ENCODE results near the gene SCGB1D1. TPM values are rescaled to one million over a fixed set of nuclear protein-coding genes. Genes with fewer than 3 reads are reported as not detected.

The SCGB1D1 gene
- total RNA-seq, 4 donors from 2014 or later: not detected

DNA sequence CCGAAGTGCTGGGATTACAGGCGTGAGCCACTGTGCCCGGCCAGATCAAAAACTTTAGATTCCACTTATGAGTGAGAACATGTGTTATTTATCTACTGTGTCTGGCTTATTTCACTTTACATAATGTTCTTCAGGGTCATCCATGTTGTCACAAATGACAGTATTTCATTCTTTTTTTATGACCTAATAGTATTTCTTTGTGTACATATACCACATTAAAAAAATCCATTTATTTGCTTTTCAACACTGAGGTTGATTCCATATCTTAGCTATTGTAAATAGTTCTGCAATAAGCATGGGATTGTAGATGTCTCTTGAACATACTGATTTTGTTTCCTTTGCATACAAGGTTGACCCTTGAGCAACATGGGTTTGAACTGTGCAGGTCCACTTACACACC, 13.2 kb upstream of the SCGB1D1 start:
- Histone ChIP-seq H3K4me3 (replicated peaks in 1 of 3) (no peak overlapping the region), H3K4me1 (no peaks in the 10 kb centered on the region), H3K9me3 (no peaks in the 10 kb centered on the region), H3K27ac (no peak overlapping the region), H3K27me3 (no peaks in the 10 kb centered on the region), H3K36me3 (no peaks in the 10 kb centered on the region)
- DNase-seq: no peak
- intact Hi-C loops (cut with DNase I): no loop called here
- 92 to 93% methylated on average over 3 of the region's 3 CpGs for WGBS, 2 donors
- TF ChIP-seq, protein P1, sequence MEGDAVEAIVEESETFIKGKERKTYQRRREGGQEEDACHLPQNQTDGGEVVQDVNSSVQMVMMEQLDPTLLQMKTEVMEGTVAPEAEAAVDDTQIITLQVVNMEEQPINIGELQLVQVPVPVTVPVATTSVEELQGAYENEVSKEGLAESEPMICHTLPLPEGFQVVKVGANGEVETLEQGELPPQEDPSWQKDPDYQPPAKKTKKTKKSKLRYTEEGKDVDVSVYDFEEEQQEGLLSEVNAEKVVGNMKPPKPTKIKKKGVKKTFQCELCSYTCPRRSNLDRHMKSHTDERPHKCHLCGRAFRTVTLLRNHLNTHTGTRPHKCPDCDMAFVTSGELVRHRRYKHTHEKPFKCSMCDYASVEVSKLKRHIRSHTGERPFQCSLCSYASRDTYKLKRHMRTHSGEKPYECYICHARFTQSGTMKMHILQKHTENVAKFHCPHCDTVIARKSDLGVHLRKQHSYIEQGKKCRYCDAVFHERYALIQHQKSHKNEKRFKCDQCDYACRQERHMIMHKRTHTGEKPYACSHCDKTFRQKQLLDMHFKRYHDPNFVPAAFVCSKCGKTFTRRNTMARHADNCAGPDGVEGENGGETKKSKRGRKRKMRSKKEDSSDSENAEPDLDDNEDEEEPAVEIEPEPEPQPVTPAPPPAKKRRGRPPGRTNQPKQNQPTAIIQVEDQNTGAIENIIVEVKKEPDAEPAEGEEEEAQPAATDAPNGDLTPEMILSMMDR (IDR thresholded peaks at IDR 0.05): no peak
- no peak for TF ChIP-seq POLR2A (IDR thresholded peaks at IDR 0.05)

DNA sequence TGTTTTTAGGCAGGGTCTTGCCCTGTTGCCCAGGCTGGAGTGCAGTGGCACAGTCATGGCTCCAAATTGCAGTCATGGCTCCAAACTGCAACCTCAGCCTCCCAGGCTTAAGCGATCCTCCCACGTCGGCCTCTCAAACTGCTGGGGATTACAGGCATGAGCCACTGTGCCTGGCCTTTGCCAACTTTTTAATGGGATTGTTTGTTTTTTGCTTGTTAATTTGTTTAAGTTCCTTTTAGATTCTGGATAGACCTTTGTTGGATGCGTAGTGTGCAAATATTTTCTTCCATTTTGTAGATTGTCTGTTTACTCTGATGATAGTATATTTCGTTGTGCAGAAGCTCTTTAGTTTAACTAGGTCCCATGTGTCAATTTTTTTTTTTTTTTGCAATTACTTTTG, 10.0 kb upstream of the SCGB1D1 start:
- TF ChIP-seq POLR2A (IDR thresholded peaks at IDR 0.05): no peak
- TF ChIP-seq, protein P1 (IDR thresholded peaks at IDR 0.05): no peak
- Histone ChIP-seq H3K9me3 (no peaks in the 10 kb centered on the region), H3K36me3 (no peaks in the 10 kb centered on the region), H3K27me3 (no peaks in the 10 kb centered on the region), H3K27ac (no peak overlapping the region), H3K4me3 (replicated peaks in 1 of 3) (no peak overlapping the region), H3K4me1 (no peaks in the 10 kb centered on the region)
- 90 to 93% methylated on average over 5 of the region's 5 CpGs for WGBS, 2 donors
- intact Hi-C loops (cut with DNase I): no loop called here
- no peak for DNase-seq

GRCh38 chr11:62181097-62181496, 8.9 kb upstream of the SCGB1D1 start:
- intact Hi-C loops (cut with DNase I): no loop called here
- H3K4me1 ChIP-seq: no peaks in the 10 kb centered on the region
- WGBS, 2 donors: 85 to 89% methylated on average over 2 of the region's 2 CpGs
- H3K36me3 ChIP-seq: no peaks in the 10 kb centered on the region
- DNase-seq: no peak
- no peaks in the 10 kb centered on the region for H3K27me3 ChIP-seq
- H3K27ac ChIP-seq: no peak overlapping the region
- no peak overlapping the region for H3K4me3 ChIP-seq (replicated peaks in 1 of 3)
- no peaks in the 10 kb centered on the region for H3K9me3 ChIP-seq
- no peak for TF ChIP-seq POLR2A (IDR thresholded peaks at IDR 0.05)
- TF ChIP-seq, protein P1 (IDR thresholded peaks at IDR 0.05): no peak

DNA sequence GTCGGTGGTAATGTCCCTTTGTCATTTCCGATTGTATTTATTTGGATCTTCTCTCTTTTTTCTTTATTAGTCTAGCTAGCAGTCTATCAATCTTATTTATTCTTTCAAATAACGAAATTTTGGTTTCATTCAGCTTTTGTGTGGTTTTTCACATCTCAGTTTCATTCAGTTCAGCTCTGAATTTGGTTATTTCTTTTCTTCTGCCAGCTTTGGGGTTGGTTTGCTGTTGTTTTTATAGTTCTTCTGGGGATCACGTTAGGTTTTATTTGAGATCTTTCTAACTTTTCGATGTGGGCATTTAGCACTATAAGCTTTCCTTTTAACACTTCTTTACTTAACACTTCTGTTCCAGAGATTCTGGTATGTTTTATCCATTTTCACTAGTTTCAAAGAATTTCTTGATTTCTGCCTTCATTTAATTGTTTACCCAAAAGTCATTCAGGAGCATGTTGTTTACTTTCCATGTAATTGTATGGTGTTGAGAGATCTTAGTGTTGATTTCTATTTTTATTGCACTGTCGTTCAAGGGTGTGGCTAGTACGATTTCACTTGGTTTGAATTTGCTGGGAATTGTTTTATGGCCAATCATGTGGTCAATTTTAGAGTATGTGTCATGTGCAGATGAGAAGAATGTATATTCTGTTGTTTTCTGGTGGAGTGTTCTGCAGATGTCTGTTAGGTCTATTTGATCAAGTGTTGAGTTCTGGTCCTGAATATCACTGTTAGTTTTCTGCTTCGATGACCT, 7.7 kb upstream of the SCGB1D1 start:
- 69 to 75% methylated on average over 8 of the region's 8 CpGs for WGBS, 2 donors
- H3K9me3 ChIP-seq: no peaks in the 10 kb centered on the region
- intact Hi-C loops (cut with DNase I): no loop called here
- H3K4me3 ChIP-seq (replicated peaks in 1 of 3): no peak overlapping the region
- H3K27me3 ChIP-seq: no peaks in the 10 kb centered on the region
- no peak for TF ChIP-seq POLR2A (IDR thresholded peaks at IDR 0.05)
- TF ChIP-seq, protein P1 (IDR thresholded peaks at IDR 0.05): no peak
- H3K4me1 ChIP-seq: peaks cover 0 to 6% of the 10 kb centered on the region in 2 donors
- no peaks in the 10 kb centered on the region for H3K36me3 ChIP-seq
- no peak overlapping the region for H3K27ac ChIP-seq
- no peak for DNase-seq

GRCh38 chr11:62186195-62186594, 3.8 kb upstream of the SCGB1D1 start:
- no peaks in the 10 kb centered on the region for H3K36me3 ChIP-seq
- H3K27ac ChIP-seq: peak overlapping the region; percentile 23 to 65 (median 24)
- H3K4me1 ChIP-seq: peaks cover 0 to 6% of the 10 kb centered on the region in 2 donors
- peak; percentile 88 to 91 for DNase-seq
- 10 to 24% methylated on average over 2 of the region's 2 CpGs for WGBS, 2 donors
- no peaks in the 10 kb centered on the region for H3K9me3 ChIP-seq
- no peak for TF ChIP-seq POLR2A (IDR thresholded peaks at IDR 0.05)
- TF ChIP-seq, protein P1 (IDR thresholded peaks at IDR 0.05): no peak
- intact Hi-C loops (cut with DNase I): no loop called here
- no peaks in the 10 kb centered on the region for H3K27me3 ChIP-seq
- no peak overlapping the region for H3K4me3 ChIP-seq (replicated peaks in 1 of 3)
